ENCODE data around the gene PCBP3.
"Not testable (repeated sequence)": the region's sequence is repeated elsewhere in the genome, so short reads cannot be mapped to it uniquely, and the experiment has no call there.

The PCBP3 gene

GRCh38 chr21:45975667-45976409, 332.3 kb downstream of the PCBP3 start:
- DNase-seq, result not testable (repeated sequence)

GRCh38 chr21:45976701-45977311, 333.3 kb downstream of the PCBP3 start:
- DNase-seq, result no peak

- no peak for DNase-seq
These were observed 333.9 kb downstream of the PCBP3 start for GRCh38 chr21:45977396-45977795.

GRCh38 chr21:45979141-45979631, 335.7 kb downstream of the PCBP3 start:
- no peak for DNase-seq

- no peak for DNase-seq
These were observed 336.1 kb downstream of the PCBP3 start for GRCh38 chr21:45979651-45980050.

- no peak for DNase-seq
These were observed 336.7 kb downstream of the PCBP3 start for GRCh38 chr21:45980271-45980670.

GRCh38 chr21:45980697-45981096, 337.2 kb downstream of the PCBP3 start:
- no peak for DNase-seq

GRCh38 chr21:45981151-45982091, 337.9 kb downstream of the PCBP3 start, which contains the start of gene COL6A1:
TSS of gene COL6A1 (plus strand) at chr21:45981770. CDS start at chr21:45981851, 81 bp downstream.
- DNase-seq, result peak; percentile 73

GRCh38 chr21:45982092-45982757, 338.7 kb downstream of the PCBP3 start:
- DNase-seq, result no peak

GRCh38 chr21:45982758-45983648, 339.5 kb downstream of the PCBP3 start:
- no peak for DNase-seq

- DNase-seq, result no peak
These were observed 340.1 kb downstream of the PCBP3 start for GRCh38 chr21:45983649-45983965.

- peak; percentile 40 for DNase-seq
These were observed 340.5 kb downstream of the PCBP3 start for GRCh38 chr21:45983981-45984551.

- no peak for DNase-seq
These were observed 341.1 kb downstream of the PCBP3 start for GRCh38 chr21:45984584-45985095.

- DNase-seq, result no peak
These were observed 342.2 kb downstream of the PCBP3 start for GRCh38 chr21:45985471-45986315.

- no peak for DNase-seq
These were observed 343.0 kb downstream of the PCBP3 start for GRCh38 chr21:45986316-45987051.

GRCh38 chr21:45987121-45987711, 343.7 kb downstream of the PCBP3 start:
- DNase-seq, result no peak

- no peak for DNase-seq
These were observed 345.1 kb downstream of the PCBP3 start for GRCh38 chr21:45988366-45989347.

Data from NCI-H82 (cell line).